HL-60 (cell line): ENCODE data around the gene NDUFV1.
"Not testable (repeated sequence)": the region's sequence is repeated elsewhere in the genome, so short reads cannot be mapped to it uniquely, and the experiment has no call there.

ENCODE experiments used
- DNase-seq, 2 experiments: peaks; one replicate each; pipeline ENCODE4 v3.0.0-alpha.2; 2010 to 2020; ENCODE audit warnings: low read depth in 1 of 2, low spot score in 1 of 2
- H3K27ac ChIP-seq: fragments of 250-450 bp; sonication (Bioruptor Pico); replicated peaks from 2 replicates; pipeline ENCODE4 v1.5.1; 2020; ENCODE audit warnings: mild to moderate bottlenecking, moderate library complexity
- H3K27me3 ChIP-seq: fragments of 250-450 bp; sonication (Bioruptor Pico); 2 replicates; pipeline ENCODE4 v1.5.1; 2021; ENCODE audit warnings: mild to moderate bottlenecking, moderate library complexity; ENCODE audit not compliant: insufficient read depth, poor library complexity, severe bottlenecking
- H3K4me3 ChIP-seq: replicated peaks from 2 replicates; pipeline ENCODE4 v1.5.1; 2011; ENCODE audit warnings: mild to moderate bottlenecking, control low read depth, low read length; ENCODE audit not compliant: insufficient read depth
- CTCF ChIP-seq: IDR thresholded peaks from one replicate; pipeline ENCODE4 v1.5.1; 2011; ENCODE audit warnings: low read length, control low read depth, inconsistent platforms; ENCODE audit not compliant: insufficient read depth
- GABPA ChIP-seq: IDR thresholded peaks from 2 replicates; pipeline ENCODE4 v1.6.1; 2012; ENCODE audit warnings: low read depth
- POLR2AphosphoS5 ChIP-seq: IDR thresholded peaks from 2 replicates; pipeline ENCODE4 v1.6.1; 2012; ENCODE audit warnings: low read depth
- REST ChIP-seq: IDR thresholded peaks from 2 replicates; pipeline ENCODE4 v1.6.1; 2012; ENCODE audit warnings: low read depth; ENCODE audit not compliant: insufficient replicate concordance
- SPI1 ChIP-seq: IDR thresholded peaks from 2 replicates; pipeline ENCODE4 v1.6.1; 2012; ENCODE audit warnings: low read depth, mild to moderate bottlenecking, borderline replicate concordance

The NDUFV1 gene

GRCh38 chr11:67593565-67593905 is 13.2 kb upstream of the NDUFV1 start:
- no peak overlapping the region for H3K27ac ChIP-seq
- no peak for DNase-seq
- TF ChIP-seq SPI1 (no peak), POLR2AphosphoS5 (no peak), REST (no peak)
- H3K4me3 ChIP-seq, result no peak overlapping the region
- no peaks in the 10 kb centered on the region for H3K27me3 ChIP-seq

GRCh38 chr11:67594480-67594879 is 12.3 kb upstream of the NDUFV1 start:
- Histone ChIP-seq H3K4me3 (no peak overlapping the region), H3K27ac (no peak overlapping the region), H3K27me3 (no peaks in the 10 kb centered on the region)
- no peak for DNase-seq
- no peak for TF ChIP-seq SPI1
- TF ChIP-seq CTCF, result no peak
- TF ChIP-seq GABPA, result no peak
- no peak for TF ChIP-seq POLR2AphosphoS5
- TF ChIP-seq REST, result no peak

GRCh38 chr11:67596753-67597300 is 9.9 kb upstream of the NDUFV1 start:
- DNase-seq, result no peak

GRCh38 chr11:67597458-67597857 is 9.3 kb upstream of the NDUFV1 start:
- DNase-seq, H3K27ac ChIP-seq, H3K27me3 ChIP-seq, H3K4me3 ChIP-seq: not testable (repeated sequence)

More at GRCh38 chr11:67596753-67597300, 9.9 kb upstream of the NDUFV1 start:
- H3K4me3 ChIP-seq, result no peak overlapping the region
- H3K27me3 ChIP-seq, result no peaks in the 10 kb centered on the region
- H3K27ac ChIP-seq, result no peak overlapping the region
- no peak for TF ChIP-seq POLR2AphosphoS5
- TF ChIP-seq CTCF, result no peak
- no peak for TF ChIP-seq REST
- TF ChIP-seq GABPA, result no peak
- TF ChIP-seq SPI1, result no peak

GRCh38 chr11:67597963-67598362 is 8.8 kb upstream of the NDUFV1 start:
- DNase-seq, H3K27ac ChIP-seq, H3K27me3 ChIP-seq, H3K4me3 ChIP-seq: not testable (repeated sequence)
